ENCODE data around the gene SLC25A45. TPM values are rescaled to one million over a fixed set of nuclear protein-coding genes. Genes with fewer than 3 reads are reported as not detected.
A peak's percentile ranks its signal among the peaks of the same experiment; 100 is the strongest.

The SLC25A45 gene
- total RNA-seq, 2 experiments from 2014 or later, result 12.8 to 14.4 TPM

GRCh38 chr11:65379698-65380459, 2.6 kb downstream of the SLC25A45 start:
- intact Hi-C loops (cut with micrococcal nuclease), result loop anchor here (5.0 kb wide), 1 partner anchor 47 kb away; no protein-coding TSS in a partner anchor
- Mint-ChIP-seq H3K27ac (no peak overlapping the region), H3K36me3 (ENCODE audit: low read depth) (no peaks in the 10 kb centered on the region), H3K27me3 (no peaks in the 10 kb centered on the region), H3K4me3 (peak overlapping the region; percentile 26), H3K9me3 (no peaks in the 10 kb centered on the region), H3K4me1 (ENCODE audit: low read depth) (peaks cover 27% of the 10 kb centered on the region)
- DNase-seq (no peak), ATAC-seq (no peak)
- POLR2A ChIA-PET, result interaction anchor here (1.0 to 18.5 kb wide), 5 partner anchors 9 to 123 kb away, joined by 3 to 339 read pairs (median 9); partner anchors contain the start of genes MALAT1 and NEAT1
- CTCF ChIA-PET, result interaction anchor here (0.6 to 6.1 kb wide), 7 partner anchors 9 to 131 kb away, joined by 3 to 37 read pairs (median 4); partner anchors contain the start of gene DPF2
- TF ChIP-seq CTCF (IDR thresholded peaks at IDR 0.05), result no peak

GRCh38 chr11:65378928-65379638, 3.4 kb downstream of the SLC25A45 start:
- intact Hi-C loops (cut with micrococcal nuclease), result no loop called here
- TF ChIP-seq CTCF (IDR thresholded peaks at IDR 0.05), result no peak
- Mint-ChIP-seq H3K36me3 (ENCODE audit: low read depth) (no peaks in the 10 kb centered on the region), H3K27ac (no peak overlapping the region), H3K4me1 (ENCODE audit: low read depth) (peaks cover 19% of the 10 kb centered on the region), H3K4me3 (no peak overlapping the region), H3K27me3 (no peaks in the 10 kb centered on the region), H3K9me3 (no peaks in the 10 kb centered on the region)
- ATAC-seq, result no peak
- ChIA-PET POLR2A (interaction anchor here (0.9 to 18.5 kb wide), 5 partner anchors 9 to 180 kb away, joined by 3 to 339 read pairs (median 9); partner anchors contain the start of genes MALAT1 and NEAT1), CTCF (interaction anchor here (0.6 to 5.0 kb wide), 7 partner anchors 8 to 131 kb away, joined by 3 to 30 read pairs (median 4); partner anchors contain the start of gene FRMD8)
- no peak for DNase-seq

GRCh38 chr11:65378208-65378927, 4.1 kb downstream of the SLC25A45 start:
- CTCF ChIA-PET, result interaction anchor here (0.6 to 5.0 kb wide), 5 partner anchors 9 to 132 kb away, joined by 3 to 30 read pairs (median 4); partner anchors contain the start of gene FRMD8
- POLR2A ChIA-PET, result interaction anchor here (0.9 to 18.5 kb wide), 3 partner anchors 43 to 181 kb away, joined by 3 to 339 read pairs (median 333); partner anchors contain the start of genes MALAT1 and NEAT1
- H3K27me3 Mint-ChIP-seq, result no peaks in the 10 kb centered on the region
- peaks cover 14% of the 10 kb centered on the region for H3K4me1 Mint-ChIP-seq (ENCODE audit: low read depth)
- H3K36me3 Mint-ChIP-seq (ENCODE audit: low read depth), result no peaks in the 10 kb centered on the region
- TF ChIP-seq CTCF (IDR thresholded peaks at IDR 0.05), result no peak
- intact Hi-C loops (cut with micrococcal nuclease), result no loop called here
- peak; percentile 23 for DNase-seq
- no peak overlapping the region for H3K27ac Mint-ChIP-seq
- no peak for ATAC-seq
- H3K4me3 Mint-ChIP-seq, result no peak overlapping the region
- no peaks in the 10 kb centered on the region for H3K9me3 Mint-ChIP-seq

GRCh38 chr11:65377777-65378176, 4.7 kb downstream of the SLC25A45 start:
- intact Hi-C loops (cut with micrococcal nuclease), result no loop called here
- ATAC-seq (no peak), DNase-seq (no peak)
- Mint-ChIP-seq H3K4me3 (no peak overlapping the region), H3K9me3 (no peaks in the 10 kb centered on the region), H3K4me1 (ENCODE audit: low read depth) (peaks cover 8% of the 10 kb centered on the region), H3K36me3 (ENCODE audit: low read depth) (no peaks in the 10 kb centered on the region), H3K27me3 (no peaks in the 10 kb centered on the region), H3K27ac (peak overlapping the region; percentile 3)
- no peak for TF ChIP-seq CTCF (IDR thresholded peaks at IDR 0.05)
- POLR2A ChIA-PET, result interaction anchor here (17.6 to 18.5 kb wide), 2 partner anchors 43 to 126 kb away, joined by 333 to 339 read pairs; partner anchors contain the start of genes MALAT1 and NEAT1
- CTCF ChIA-PET, result interaction anchor here (1.3 to 5.0 kb wide), 4 partner anchors 9 to 133 kb away, joined by 4 to 30 read pairs (median 5); partner anchors contain the start of gene FRMD8
